ENCODE data around the gene GPR132. TPM values are rescaled to one million over a fixed set of nuclear protein-coding genes. Genes with fewer than 3 reads are reported as not detected.

GPR132 gene
- total RNA-seq, 1 experiment from 2014 or later, result not detected

DNA sequence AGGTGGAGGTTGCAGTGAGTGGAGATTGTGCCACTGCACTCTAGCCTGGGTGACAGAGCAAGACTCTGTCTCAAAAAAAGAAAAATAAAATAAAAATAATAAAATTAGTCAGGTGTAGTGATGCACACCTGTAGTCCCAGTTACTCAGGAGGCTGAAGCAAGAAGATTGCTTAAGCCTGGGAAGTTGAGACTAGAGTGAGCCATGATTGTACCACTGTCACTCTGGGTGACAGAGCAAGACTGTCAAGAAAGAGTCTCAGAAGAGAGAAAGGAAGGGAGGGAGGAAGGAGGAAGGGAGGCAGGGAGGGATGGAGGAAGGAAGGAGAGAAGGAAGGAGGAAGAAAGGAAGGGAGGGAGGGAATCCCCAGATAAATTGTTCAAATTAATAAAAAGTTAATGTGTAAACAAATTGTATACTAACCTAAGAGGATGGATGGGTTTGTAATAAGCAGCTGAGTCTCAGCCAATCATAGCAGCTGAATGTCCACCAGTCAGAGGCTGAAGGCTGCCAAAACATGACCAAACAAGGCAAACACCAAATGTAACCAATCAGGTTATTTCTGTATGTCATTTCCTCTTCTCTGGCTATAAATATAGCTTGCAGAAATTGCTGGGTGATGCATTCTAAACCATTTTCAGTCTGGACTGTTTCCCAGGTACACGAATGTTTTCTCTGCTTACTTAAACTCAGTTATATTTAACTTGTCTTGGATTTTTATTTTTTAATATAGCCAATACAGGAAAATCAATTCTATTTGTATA is 38.2 kb downstream of the GPR132 start:
- TF ChIP-seq, protein P1, sequence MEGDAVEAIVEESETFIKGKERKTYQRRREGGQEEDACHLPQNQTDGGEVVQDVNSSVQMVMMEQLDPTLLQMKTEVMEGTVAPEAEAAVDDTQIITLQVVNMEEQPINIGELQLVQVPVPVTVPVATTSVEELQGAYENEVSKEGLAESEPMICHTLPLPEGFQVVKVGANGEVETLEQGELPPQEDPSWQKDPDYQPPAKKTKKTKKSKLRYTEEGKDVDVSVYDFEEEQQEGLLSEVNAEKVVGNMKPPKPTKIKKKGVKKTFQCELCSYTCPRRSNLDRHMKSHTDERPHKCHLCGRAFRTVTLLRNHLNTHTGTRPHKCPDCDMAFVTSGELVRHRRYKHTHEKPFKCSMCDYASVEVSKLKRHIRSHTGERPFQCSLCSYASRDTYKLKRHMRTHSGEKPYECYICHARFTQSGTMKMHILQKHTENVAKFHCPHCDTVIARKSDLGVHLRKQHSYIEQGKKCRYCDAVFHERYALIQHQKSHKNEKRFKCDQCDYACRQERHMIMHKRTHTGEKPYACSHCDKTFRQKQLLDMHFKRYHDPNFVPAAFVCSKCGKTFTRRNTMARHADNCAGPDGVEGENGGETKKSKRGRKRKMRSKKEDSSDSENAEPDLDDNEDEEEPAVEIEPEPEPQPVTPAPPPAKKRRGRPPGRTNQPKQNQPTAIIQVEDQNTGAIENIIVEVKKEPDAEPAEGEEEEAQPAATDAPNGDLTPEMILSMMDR (IDR thresholded peaks at IDR 0.05; ENCODE audit: insufficient read depth in 1 of 2, low read depth in 1 of 2, low read length in 1 of 2, severe bottlenecking in 1 of 2, unreplicated experiment in 1 of 2), result no peak
- DNase-seq, result no peak
- Mint-ChIP-seq H3K27me3 (ENCODE audit: insufficient read depth, unreplicated experiment) (no peaks in the 10 kb centered on the region), H3K4me3 (ENCODE audit: unreplicated experiment) (no peak overlapping the region), H3K9me3 (ENCODE audit: unreplicated experiment) (no peaks in the 10 kb centered on the region), H3K4me1 (ENCODE audit: low read depth, unreplicated experiment) (no peaks in the 10 kb centered on the region), H3K27ac (ENCODE audit: unreplicated experiment) (no peak overlapping the region), H3K36me3 (ENCODE audit: insufficient read depth, unreplicated experiment) (no peaks in the 10 kb centered on the region)
- POLR2A ChIA-PET, result no interaction called here
- Histone ChIP-seq H3K36me3 (ENCODE audit: control insufficient read depth, insufficient read depth, low read length) (no peaks in the 10 kb centered on the region), H3K4me1 (no peaks in the 10 kb centered on the region; the same call in 1 of the 2 replicates), H3K9me3 (no peaks in the 10 kb centered on the region), H3K27me3 (replicated peaks; ENCODE audit: control insufficient read depth, insufficient read depth, low read length) (no peaks in the 10 kb centered on the region), H3K4me3 (ENCODE audit: low read depth, low read length) (no peak overlapping the region)
- intact Hi-C loops (cut with micrococcal nuclease; ENCODE audit: unreplicated experiment), result no loop called here
- no TSS peak for BruUV-seq (replicated peaks)
- CTCF ChIA-PET, result no interaction called here

DNA sequence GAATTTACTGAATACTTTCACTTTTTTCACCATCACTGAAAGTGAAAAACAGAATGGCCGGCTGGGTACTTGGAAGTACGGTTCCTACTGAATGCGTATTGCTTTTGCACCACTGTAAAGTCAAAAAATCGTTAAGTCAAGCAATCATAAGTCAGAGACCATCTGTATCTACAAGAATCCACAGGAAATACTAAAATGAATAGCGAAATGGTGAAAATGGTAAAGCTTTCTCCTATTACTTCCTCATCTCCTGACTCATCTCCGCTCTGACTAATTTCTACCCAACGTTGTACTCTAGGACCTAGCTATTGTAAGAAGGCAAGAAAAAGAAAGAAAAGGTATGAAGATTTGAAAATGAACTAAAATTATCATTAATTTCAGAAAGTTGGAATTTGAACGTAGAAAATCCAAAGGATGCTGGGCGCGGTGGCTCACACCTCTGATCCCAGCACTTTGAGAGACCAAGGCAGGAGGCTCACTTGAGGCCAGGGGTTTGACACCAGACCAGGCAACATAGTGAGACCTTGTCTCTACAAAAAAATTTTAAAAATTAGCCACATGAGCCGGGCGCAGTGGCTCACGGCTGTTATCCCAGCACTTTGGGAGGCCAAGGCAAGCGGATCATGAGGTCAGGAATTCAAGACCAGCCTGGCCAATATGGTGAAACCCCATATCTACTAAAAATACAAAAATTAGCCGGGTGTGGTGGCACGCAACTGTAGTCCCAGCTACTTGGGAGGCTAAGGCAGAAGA is 39.0 kb downstream of the GPR132 start:
- no peak for DNase-seq
- H3K36me3 Mint-ChIP-seq (ENCODE audit: insufficient read depth, unreplicated experiment), result peaks cover 6% of the 10 kb centered on the region
- no peaks in the 10 kb centered on the region for H3K4me1 Mint-ChIP-seq (ENCODE audit: low read depth, unreplicated experiment)
- Histone ChIP-seq H3K27me3 (replicated peaks; ENCODE audit: control insufficient read depth, insufficient read depth, low read length) (no peaks in the 10 kb centered on the region), H3K4me1 (no peaks in the 10 kb centered on the region; the same call in 1 of the 2 replicates), H3K4me3 (ENCODE audit: low read depth, low read length) (no peak overlapping the region), H3K36me3 (ENCODE audit: control insufficient read depth, insufficient read depth, low read length) (no peaks in the 10 kb centered on the region), H3K9me3 (no peaks in the 10 kb centered on the region)
- no peak overlapping the region for H3K27ac Mint-ChIP-seq (ENCODE audit: unreplicated experiment)
- CTCF ChIA-PET, result no interaction called here
- TF ChIP-seq, protein P1 (IDR thresholded peaks at IDR 0.05; ENCODE audit: insufficient read depth in 1 of 2, low read depth in 1 of 2, low read length in 1 of 2, severe bottlenecking in 1 of 2, unreplicated experiment in 1 of 2), result no peak
- intact Hi-C loops (cut with micrococcal nuclease; ENCODE audit: unreplicated experiment), result no loop called here
- POLR2A ChIA-PET, result no interaction called here
- no peaks in the 10 kb centered on the region for H3K9me3 Mint-ChIP-seq (ENCODE audit: unreplicated experiment)
- H3K27me3 Mint-ChIP-seq (ENCODE audit: insufficient read depth, unreplicated experiment), result no peaks in the 10 kb centered on the region
- no peak overlapping the region for H3K4me3 Mint-ChIP-seq (ENCODE audit: unreplicated experiment)
- BruUV-seq (replicated peaks), result no TSS peak

DNA sequence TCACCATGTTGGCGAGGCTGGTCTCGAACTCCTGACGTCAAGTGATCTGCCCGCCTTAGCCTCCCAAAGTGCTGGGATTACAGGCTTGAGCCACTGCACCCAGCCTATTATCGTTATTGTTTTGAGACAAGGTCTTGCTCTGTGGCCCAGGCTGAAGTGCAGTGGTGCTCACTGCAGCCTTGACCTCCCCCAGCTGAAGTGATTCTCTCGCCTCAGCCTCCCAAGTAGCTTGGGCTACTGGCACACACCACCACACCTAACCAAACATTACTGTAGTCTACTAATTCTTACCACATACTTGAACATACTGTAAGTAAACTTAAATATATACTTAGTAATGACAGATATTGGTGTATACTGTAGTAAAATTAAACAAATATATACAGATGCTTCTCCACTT is 39.8 kb downstream of the GPR132 start:
- Mint-ChIP-seq H3K27ac (ENCODE audit: unreplicated experiment) (no peak overlapping the region), H3K4me1 (ENCODE audit: low read depth, unreplicated experiment) (no peaks in the 10 kb centered on the region)
- CTCF ChIA-PET, result no interaction called here

More for the DNA sequence above, 39.8 kb downstream of the GPR132 start:
- Histone ChIP-seq H3K27me3 (replicated peaks; ENCODE audit: control insufficient read depth, insufficient read depth, low read length) (no peaks in the 10 kb centered on the region), H3K4me1 (no peaks in the 10 kb centered on the region; the same call in 1 of the 2 replicates), H3K9me3 (no peaks in the 10 kb centered on the region), H3K4me3 (ENCODE audit: low read depth, low read length) (no peak overlapping the region), H3K36me3 (ENCODE audit: control insufficient read depth, insufficient read depth, low read length) (no peaks in the 10 kb centered on the region)
- POLR2A ChIA-PET, result no interaction called here
- H3K27me3 Mint-ChIP-seq (ENCODE audit: insufficient read depth, unreplicated experiment), result no peaks in the 10 kb centered on the region
- no TSS peak for BruUV-seq (replicated peaks)
- intact Hi-C loops (cut with micrococcal nuclease; ENCODE audit: unreplicated experiment), result no loop called here
- TF ChIP-seq, protein P1 (IDR thresholded peaks at IDR 0.05; ENCODE audit: insufficient read depth in 1 of 2, low read depth in 1 of 2, low read length in 1 of 2, severe bottlenecking in 1 of 2, unreplicated experiment in 1 of 2), result no peak
- peaks cover 9% of the 10 kb centered on the region for H3K36me3 Mint-ChIP-seq (ENCODE audit: insufficient read depth, unreplicated experiment)
- DNase-seq, result no peak
- H3K9me3 Mint-ChIP-seq (ENCODE audit: unreplicated experiment), result no peaks in the 10 kb centered on the region
- no peak overlapping the region for H3K4me3 Mint-ChIP-seq (ENCODE audit: unreplicated experiment)
